Cardiac fibroblast (primary cell): Measurements from ENCODE around the gene ASIC3.

Experiments used
- DNase-seq, 2 donors: peaks; one replicate each; pipeline versions ENCODE4 v3.0.0 to v3.0.0-alpha.2; 2010; ENCODE audit warnings: low read depth in 2 of 2
- H3K4me3 ChIP-seq, 2 donors: replicated peaks in 1 of 2; 1 replicate in 1 of 2; 2 replicates in 1 of 2; pipeline ENCODE4 v1.5.1; 2011; ENCODE audit warnings: low read depth in 2 of 2, low read length in 2 of 2, mild to moderate bottlenecking in 2 of 2, moderate library complexity in 1 of 2
- CTCF ChIP-seq: IDR thresholded peaks from one replicate; pipeline ENCODE4 v1.5.1; 2011; ENCODE audit warnings: low read depth, mild to moderate bottlenecking, low read length, inconsistent platforms

The ASIC3 gene

GRCh38 chr7:151071032-151071866, 22.9 kb downstream of the ASIC3 start:
- TF ChIP-seq CTCF, result no peak
- no peak for DNase-seq
- H3K4me3 ChIP-seq, result no peak overlapping the region

- TF ChIP-seq CTCF, result no peak
- no peak for DNase-seq
- H3K4me3 ChIP-seq, result no peak overlapping the region
These were observed 25.7 kb downstream of the ASIC3 start for GRCh38 chr7:151073990-151074389.

DNA sequence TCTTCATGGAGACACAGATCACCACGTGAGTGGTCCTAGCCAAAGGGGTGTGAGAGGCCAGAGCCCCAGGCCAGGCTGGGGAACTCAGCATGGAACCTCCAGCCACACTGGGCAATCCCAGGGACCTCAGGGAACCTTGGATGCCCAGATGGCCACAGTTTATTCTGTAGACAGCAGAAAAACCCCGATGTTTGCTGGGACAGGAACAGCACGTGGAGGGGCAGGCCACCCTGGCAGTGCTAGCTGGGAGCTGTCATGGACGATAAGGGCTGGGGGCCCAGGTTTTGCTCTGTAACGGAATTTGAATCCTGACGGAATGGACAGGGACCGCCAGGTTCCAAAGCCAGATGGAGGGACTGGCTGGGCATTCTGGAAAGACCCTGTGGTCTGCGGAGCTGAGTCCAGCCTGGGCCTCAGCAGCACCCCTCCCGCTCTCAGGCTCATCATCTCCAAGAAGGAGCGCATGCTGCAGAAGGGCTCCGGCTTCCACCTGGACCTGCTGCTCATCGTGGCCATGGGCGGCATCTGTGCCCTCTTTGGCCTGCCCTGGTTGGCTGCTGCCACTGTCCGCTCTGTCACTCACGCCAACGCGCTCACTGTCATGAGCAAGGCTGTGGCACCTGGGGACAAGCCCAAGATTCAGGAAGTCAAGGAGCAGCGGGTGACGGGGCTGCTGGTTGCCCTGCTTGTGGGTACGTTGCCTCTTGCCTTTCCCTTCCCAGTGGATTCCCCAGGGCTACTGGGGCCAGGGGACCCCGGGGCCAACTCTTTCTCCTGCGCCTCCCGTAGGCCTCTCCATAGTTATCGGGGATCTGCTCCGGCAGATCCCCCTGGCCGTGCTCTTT, 26.7 kb downstream of the ASIC3 start:
- H3K4me3 ChIP-seq, result no peak overlapping the region
- DNase-seq, result no peak
- TF ChIP-seq CTCF, result no peak

DNA sequence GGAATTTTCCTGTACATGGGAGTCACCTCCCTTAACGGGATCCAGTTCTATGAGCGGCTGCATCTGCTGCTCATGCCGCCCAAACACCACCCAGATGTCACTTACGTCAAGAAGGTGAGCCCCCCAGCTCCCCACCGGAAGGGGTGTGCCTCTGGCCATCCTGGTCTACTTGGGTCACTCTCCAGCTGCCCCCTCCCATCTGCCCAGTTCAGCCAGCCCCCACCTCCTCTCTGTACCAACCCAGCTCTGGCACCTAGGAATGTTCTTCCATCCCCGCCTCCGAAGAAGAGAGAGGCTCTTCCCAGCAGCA, 27.3 kb downstream of the ASIC3 start:
- DNase-seq, result no peak
- no peak for TF ChIP-seq CTCF
- H3K4me3 ChIP-seq, result no peak overlapping the region

- no peak for DNase-seq
- H3K4me3 ChIP-seq, result no peak overlapping the region
- TF ChIP-seq CTCF, result no peak
These were observed 27.7 kb downstream of the ASIC3 start for GRCh38 chr7:151075978-151076426.

- peak in 1 of 2 donors; percentile 23 for DNase-seq
- TF ChIP-seq CTCF, result peak; percentile 47
These were observed 28.8 kb downstream of the ASIC3 start for GRCh38 chr7:151076863-151077704.

More at GRCh38 chr7:151076863-151077704, 28.8 kb downstream of the ASIC3 start:
- H3K4me3 ChIP-seq, result no peak overlapping the region
